Measurements from ENCODE around the gene IZUMO3. TPM values are rescaled to one million over a fixed set of nuclear protein-coding genes. Genes with fewer than 3 reads are reported as not detected.

Gene IZUMO3
- polyA plus RNA-seq, 1 donor from 2014 or later: not detected

DNA sequence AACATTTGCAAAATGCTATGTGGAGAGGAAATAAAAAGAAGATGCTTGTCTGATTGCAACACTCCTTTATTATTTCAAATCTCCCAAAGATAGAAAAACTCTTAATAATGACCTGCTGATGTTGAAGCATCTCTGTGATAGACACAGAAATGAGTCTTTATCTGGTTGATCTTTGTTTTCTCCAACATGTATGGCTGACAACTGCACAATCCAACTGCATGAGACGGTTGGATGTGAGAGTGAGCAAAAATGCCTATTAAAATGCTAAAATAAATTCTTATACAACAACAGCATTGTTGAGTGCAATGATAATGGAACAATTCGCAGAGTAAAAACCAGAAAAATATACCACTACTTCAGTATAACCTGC is 7.5 kb upstream of the IZUMO3 start:
- H3K79me2 ChIP-seq (replicated peaks; ENCODE audit: insufficient read depth, low read length): no peaks in the 10 kb centered on the region
- H3K36me3 ChIP-seq (ENCODE audit: insufficient read depth, low read length): no peaks in the 10 kb centered on the region
- no peaks in the 10 kb centered on the region for H3K9me2 ChIP-seq (ENCODE audit: insufficient read depth, low read length)
- H3K4me2 ChIP-seq (ENCODE audit: low read length): no peak overlapping the region
- H3K9me3 ChIP-seq (ENCODE audit: low read length): no peaks in the 10 kb centered on the region
- no peak overlapping the region for H3K27ac ChIP-seq (ENCODE audit: low read length)
- no peak overlapping the region for H3K9ac ChIP-seq (ENCODE audit: low read length)
- no peaks in the 10 kb centered on the region for H3F3A ChIP-seq (ENCODE audit: insufficient read depth, low read length, poor library complexity, severe bottlenecking)
- no peak for TF ChIP-seq MXI1 (conservative IDR thresholded peaks at IDR 0.05; ENCODE audit: poor library complexity, severe bottlenecking)
- TF ChIP-seq SMC3 (conservative IDR thresholded peaks at IDR 0.05; ENCODE audit: poor library complexity): no peak
- TF ChIP-seq TAF1 (IDR thresholded peaks at IDR 0.05; ENCODE audit: low read depth): no peak
- no peak for TF ChIP-seq EP300 (conservative IDR thresholded peaks at IDR 0.05; ENCODE audit: poor library complexity, severe bottlenecking)
- TF ChIP-seq, protein P1, sequence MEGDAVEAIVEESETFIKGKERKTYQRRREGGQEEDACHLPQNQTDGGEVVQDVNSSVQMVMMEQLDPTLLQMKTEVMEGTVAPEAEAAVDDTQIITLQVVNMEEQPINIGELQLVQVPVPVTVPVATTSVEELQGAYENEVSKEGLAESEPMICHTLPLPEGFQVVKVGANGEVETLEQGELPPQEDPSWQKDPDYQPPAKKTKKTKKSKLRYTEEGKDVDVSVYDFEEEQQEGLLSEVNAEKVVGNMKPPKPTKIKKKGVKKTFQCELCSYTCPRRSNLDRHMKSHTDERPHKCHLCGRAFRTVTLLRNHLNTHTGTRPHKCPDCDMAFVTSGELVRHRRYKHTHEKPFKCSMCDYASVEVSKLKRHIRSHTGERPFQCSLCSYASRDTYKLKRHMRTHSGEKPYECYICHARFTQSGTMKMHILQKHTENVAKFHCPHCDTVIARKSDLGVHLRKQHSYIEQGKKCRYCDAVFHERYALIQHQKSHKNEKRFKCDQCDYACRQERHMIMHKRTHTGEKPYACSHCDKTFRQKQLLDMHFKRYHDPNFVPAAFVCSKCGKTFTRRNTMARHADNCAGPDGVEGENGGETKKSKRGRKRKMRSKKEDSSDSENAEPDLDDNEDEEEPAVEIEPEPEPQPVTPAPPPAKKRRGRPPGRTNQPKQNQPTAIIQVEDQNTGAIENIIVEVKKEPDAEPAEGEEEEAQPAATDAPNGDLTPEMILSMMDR (IDR thresholded peaks at IDR 0.05; ENCODE audit: poor library complexity, severe bottlenecking): no peak
- no peak for TF ChIP-seq RAD21 (conservative IDR thresholded peaks at IDR 0.05)
- TF ChIP-seq, protein P2, sequence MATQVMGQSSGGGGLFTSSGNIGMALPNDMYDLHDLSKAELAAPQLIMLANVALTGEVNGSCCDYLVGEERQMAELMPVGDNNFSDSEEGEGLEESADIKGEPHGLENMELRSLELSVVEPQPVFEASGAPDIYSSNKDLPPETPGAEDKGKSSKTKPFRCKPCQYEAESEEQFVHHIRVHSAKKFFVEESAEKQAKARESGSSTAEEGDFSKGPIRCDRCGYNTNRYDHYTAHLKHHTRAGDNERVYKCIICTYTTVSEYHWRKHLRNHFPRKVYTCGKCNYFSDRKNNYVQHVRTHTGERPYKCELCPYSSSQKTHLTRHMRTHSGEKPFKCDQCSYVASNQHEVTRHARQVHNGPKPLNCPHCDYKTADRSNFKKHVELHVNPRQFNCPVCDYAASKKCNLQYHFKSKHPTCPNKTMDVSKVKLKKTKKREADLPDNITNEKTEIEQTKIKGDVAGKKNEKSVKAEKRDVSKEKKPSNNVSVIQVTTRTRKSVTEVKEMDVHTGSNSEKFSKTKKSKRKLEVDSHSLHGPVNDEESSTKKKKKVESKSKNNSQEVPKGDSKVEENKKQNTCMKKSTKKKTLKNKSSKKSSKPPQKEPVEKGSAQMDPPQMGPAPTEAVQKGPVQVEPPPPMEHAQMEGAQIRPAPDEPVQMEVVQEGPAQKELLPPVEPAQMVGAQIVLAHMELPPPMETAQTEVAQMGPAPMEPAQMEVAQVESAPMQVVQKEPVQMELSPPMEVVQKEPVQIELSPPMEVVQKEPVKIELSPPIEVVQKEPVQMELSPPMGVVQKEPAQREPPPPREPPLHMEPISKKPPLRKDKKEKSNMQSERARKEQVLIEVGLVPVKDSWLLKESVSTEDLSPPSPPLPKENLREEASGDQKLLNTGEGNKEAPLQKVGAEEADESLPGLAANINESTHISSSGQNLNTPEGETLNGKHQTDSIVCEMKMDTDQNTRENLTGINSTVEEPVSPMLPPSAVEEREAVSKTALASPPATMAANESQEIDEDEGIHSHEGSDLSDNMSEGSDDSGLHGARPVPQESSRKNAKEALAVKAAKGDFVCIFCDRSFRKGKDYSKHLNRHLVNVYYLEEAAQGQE (IDR thresholded peaks at IDR 0.05; ENCODE audit: borderline replicate concordance): no peak
- TF ChIP-seq POLR2AphosphoS5 (IDR thresholded peaks at IDR 0.05): no peak
- TF ChIP-seq EZH2 (IDR thresholded peaks at IDR 0.05; ENCODE audit: borderline replicate concordance, insufficient read depth, low read length, poor library complexity, severe bottlenecking): no peak
- no peaks in the 10 kb centered on the region for H4K20me1 ChIP-seq (ENCODE audit: insufficient read depth)
- no peak overlapping the region for H2AFZ ChIP-seq (ENCODE audit: low read depth, low read length)
- no peak overlapping the region for H3K4me3 ChIP-seq (ENCODE audit: low read length)
- no peaks in the 10 kb centered on the region for H3K27me3 ChIP-seq (ENCODE audit: insufficient read depth, low read depth, low read length)

DNA sequence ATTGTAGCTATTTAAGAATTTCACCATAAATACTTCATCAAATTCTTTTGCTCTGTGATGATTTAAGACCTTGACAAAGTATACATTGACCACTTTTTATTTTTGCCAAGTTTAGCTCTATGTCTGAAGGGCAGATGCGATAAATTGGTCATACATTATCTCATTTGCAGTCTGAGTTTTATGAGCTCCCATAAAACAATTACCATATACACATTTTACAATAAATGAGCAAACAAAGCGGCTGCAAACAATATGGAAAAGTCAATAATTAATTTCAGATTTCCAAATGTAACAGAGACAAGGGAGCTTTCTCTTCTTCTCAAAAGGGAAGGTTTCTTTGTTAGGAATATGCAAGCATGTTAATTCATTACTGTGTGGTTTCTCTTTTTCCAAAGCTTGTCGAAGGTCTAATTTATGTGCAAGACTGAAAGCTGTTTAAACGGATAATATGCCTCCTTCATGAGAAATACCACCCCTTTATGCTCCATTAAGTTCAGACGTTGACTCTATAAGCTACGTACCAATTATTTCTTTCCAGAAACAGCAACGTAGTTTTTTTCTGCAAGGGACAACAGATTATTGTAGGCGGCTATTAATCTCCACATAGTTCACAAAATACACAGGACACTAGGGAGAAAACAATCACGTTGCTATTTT is 7.0 kb upstream of the IZUMO3 start:
- Histone ChIP-seq H3K9ac (ENCODE audit: low read length) (no peak overlapping the region), H3K9me2 (ENCODE audit: insufficient read depth, low read length) (no peaks in the 10 kb centered on the region), H3K4me3 (ENCODE audit: low read length) (no peak overlapping the region), H4K20me1 (ENCODE audit: insufficient read depth) (no peaks in the 10 kb centered on the region), H3K9me3 (ENCODE audit: low read length) (no peaks in the 10 kb centered on the region), H3K27me3 (ENCODE audit: insufficient read depth, low read depth, low read length) (no peaks in the 10 kb centered on the region), H3K4me2 (ENCODE audit: low read length) (no peak overlapping the region), H3K36me3 (ENCODE audit: insufficient read depth, low read length) (no peaks in the 10 kb centered on the region), H3F3A (ENCODE audit: insufficient read depth, low read length, poor library complexity, severe bottlenecking) (no peaks in the 10 kb centered on the region), H2AFZ (ENCODE audit: low read depth, low read length) (no peak overlapping the region), H3K79me2 (replicated peaks; ENCODE audit: insufficient read depth, low read length) (no peaks in the 10 kb centered on the region), H3K27ac (ENCODE audit: low read length) (no peak overlapping the region)
- TF ChIP-seq, protein P2 (IDR thresholded peaks at IDR 0.05; ENCODE audit: borderline replicate concordance): no peak
- no peak for TF ChIP-seq EP300 (conservative IDR thresholded peaks at IDR 0.05; ENCODE audit: poor library complexity, severe bottlenecking)
- TF ChIP-seq, protein P1 (IDR thresholded peaks at IDR 0.05; ENCODE audit: poor library complexity, severe bottlenecking): no peak
- TF ChIP-seq POLR2AphosphoS5 (IDR thresholded peaks at IDR 0.05): no peak
- TF ChIP-seq TAF1 (IDR thresholded peaks at IDR 0.05; ENCODE audit: low read depth): no peak
- TF ChIP-seq MXI1 (conservative IDR thresholded peaks at IDR 0.05; ENCODE audit: poor library complexity, severe bottlenecking): no peak
- no peak for TF ChIP-seq EZH2 (IDR thresholded peaks at IDR 0.05; ENCODE audit: borderline replicate concordance, insufficient read depth, low read length, poor library complexity, severe bottlenecking)
- no peak for TF ChIP-seq RAD21 (conservative IDR thresholded peaks at IDR 0.05)
- TF ChIP-seq SMC3 (conservative IDR thresholded peaks at IDR 0.05; ENCODE audit: poor library complexity): no peak
